Duodenal mucosa (tissue), 2 donors: Measurements from ENCODE around the gene ORC1.
"Not testable (repeated sequence)": the region's sequence is repeated elsewhere in the genome, so short reads cannot be mapped to it uniquely, and the experiment has no call there.

ENCODE experiments used
- H3K27ac ChIP-seq: one replicate; pipeline ENCODE4 v1.7.0; 2013; ENCODE audit warnings: low read depth, low read length
- H3K27me3 ChIP-seq, 2 donors: one replicate each; pipeline ENCODE4 v1.7.0; 2013; ENCODE audit warnings: low read length in 2 of 2, control low read depth in 1 of 2; ENCODE audit not compliant: insufficient read depth in 2 of 2, control insufficient read depth in 1 of 2
- H3K36me3 ChIP-seq, 2 donors: one replicate each; pipeline ENCODE4 v1.7.0; 2013; ENCODE audit warnings: low read length in 2 of 2, control low read depth in 1 of 2; ENCODE audit not compliant: insufficient read depth in 2 of 2, control insufficient read depth in 1 of 2
- H3K4me1 ChIP-seq, 2 donors: one replicate each; pipeline ENCODE4 v1.7.0; 2013; ENCODE audit warnings: low read length in 2 of 2, control low read depth in 1 of 2; ENCODE audit not compliant: insufficient read depth in 2 of 2, control insufficient read depth in 1 of 2
- H3K4me3 ChIP-seq, 2 donors: one replicate each; pipeline ENCODE4 v1.7.0; 2013; ENCODE audit warnings: low read length in 2 of 2, low read depth in 1 of 2
- H3K9ac ChIP-seq, 2 donors: one replicate each; pipeline ENCODE4 v1.7.0; 2013; ENCODE audit warnings: low read length in 2 of 2, low read depth in 1 of 2
- H3K9me3 ChIP-seq, 2 donors: one replicate each; pipeline ENCODE4 v1.7.0; 2013; ENCODE audit warnings: low read length in 2 of 2, control low read depth in 1 of 2; ENCODE audit not compliant: control insufficient read depth in 1 of 2

The ORC1 gene

DNA sequence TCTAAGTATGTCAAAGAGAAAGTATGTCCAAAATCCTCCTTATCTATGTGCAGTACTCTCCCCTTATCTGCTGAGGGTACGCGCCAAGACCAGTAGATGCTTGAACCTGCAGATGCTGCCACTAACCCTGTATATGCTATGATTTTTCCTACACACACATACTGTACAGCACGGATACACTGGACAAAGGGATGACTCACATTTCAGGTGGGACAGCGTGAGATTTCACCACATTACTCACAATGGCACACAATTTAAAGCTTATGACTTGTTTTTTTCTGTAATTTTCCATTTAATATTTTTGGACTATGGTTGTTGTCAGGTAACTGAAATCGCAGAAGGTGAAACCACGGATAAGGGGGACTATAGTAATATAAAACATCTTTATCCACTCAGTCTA is 4.1 kb downstream of the ORC1 start:
- Histone ChIP-seq H3K4me1 (peaks cover 12 to 16% of the 10 kb centered on the region in 2 donors), H3K9ac (no peak overlapping the region), H3K36me3 (peaks cover 0 to 6% of the 10 kb centered on the region in 2 donors), H3K27me3 (no peaks in the 10 kb centered on the region), H3K9me3 (no peaks in the 10 kb centered on the region), H3K27ac (no peak overlapping the region), H3K4me3 (no peak overlapping the region)

GRCh38 chr1:52399629-52400028 is 4.6 kb downstream of the ORC1 start:
- Histone ChIP-seq H3K9ac (no peak overlapping the region), H3K36me3 (peaks cover 0 to 6% of the 10 kb centered on the region in 2 donors), H3K4me1 (peaks cover 12 to 16% of the 10 kb centered on the region in 2 donors), H3K4me3 (no peak overlapping the region), H3K27ac (no peak overlapping the region), H3K27me3 (no peaks in the 10 kb centered on the region), H3K9me3 (no peaks in the 10 kb centered on the region)

DNA sequence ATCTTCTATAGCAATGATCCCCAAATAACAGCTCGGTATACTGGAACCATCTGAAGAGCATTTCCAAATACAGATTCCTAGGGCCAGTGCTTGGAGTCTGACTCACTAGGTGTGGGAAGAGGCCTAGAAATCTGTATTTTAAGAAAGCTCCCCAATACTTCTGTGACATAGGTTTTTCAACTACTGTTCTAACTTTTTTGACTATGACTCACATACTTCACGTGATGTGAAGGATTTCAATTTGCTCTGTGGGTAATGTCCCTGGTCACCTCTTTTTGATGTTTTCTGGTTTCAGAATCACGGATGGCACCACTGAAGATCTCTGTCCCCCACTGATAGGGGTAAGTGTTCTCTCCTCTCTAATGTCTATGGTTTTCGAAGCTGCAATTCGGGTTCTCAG is 11.0 kb downstream of the ORC1 start:
- Histone ChIP-seq H3K27ac (no peak overlapping the region), H3K9ac (no peak overlapping the region), H3K9me3 (no peaks in the 10 kb centered on the region), H3K36me3 (peaks cover 0 to 6% of the 10 kb centered on the region in 2 donors), H3K27me3 (no peaks in the 10 kb centered on the region), H3K4me3 (no peak overlapping the region), H3K4me1 (no peaks in the 10 kb centered on the region)

- Histone ChIP-seq H3K27me3 (no peaks in the 10 kb centered on the region), H3K4me1 (no peaks in the 10 kb centered on the region), H3K27ac (no peak overlapping the region), H3K4me3 (no peak overlapping the region), H3K9ac (no peak overlapping the region), H3K9me3 (no peaks in the 10 kb centered on the region), H3K36me3 (peaks cover 5 to 32% of the 10 kb centered on the region in 2 donors)
Observed at GRCh38 chr1:52386458-52386857, 17.8 kb downstream of the ORC1 start.

DNA sequence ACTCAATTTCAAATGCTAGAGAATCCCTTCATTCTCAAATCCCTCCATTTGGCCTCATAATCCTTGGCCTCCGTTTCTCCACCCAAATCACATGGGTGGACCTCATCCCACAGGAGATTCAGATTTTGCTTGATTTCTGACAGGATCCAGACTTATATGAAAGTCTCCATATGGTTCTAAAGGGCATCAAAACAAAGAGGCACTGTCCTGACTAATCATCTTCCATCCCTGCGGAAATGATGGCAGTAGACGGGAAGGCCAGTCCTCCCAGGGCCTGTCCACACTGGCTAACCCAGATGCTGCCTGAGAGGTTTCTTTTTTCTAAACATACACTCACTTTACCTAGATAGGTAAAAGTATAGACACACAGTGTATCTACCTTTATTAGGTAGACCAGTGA is 18.8 kb downstream of the ORC1 start:
- H3K9me3 ChIP-seq, result no peaks in the 10 kb centered on the region
- no peak overlapping the region for H3K9ac ChIP-seq
- H3K4me3 ChIP-seq, result no peak overlapping the region
- H3K27ac ChIP-seq, result no peak overlapping the region
- no peaks in the 10 kb centered on the region for H3K27me3 ChIP-seq
- H3K36me3 ChIP-seq, result peaks cover 5 to 32% of the 10 kb centered on the region in 2 donors
- H3K4me1 ChIP-seq, result no peaks in the 10 kb centered on the region

GRCh38 chr1:52369851-52370250 is 34.4 kb downstream of the ORC1 start:
- not testable (repeated sequence) for H3K27ac ChIP-seq, H3K27me3 ChIP-seq, H3K36me3 ChIP-seq, H3K9me3 ChIP-seq, H3K9ac ChIP-seq, H3K4me3 ChIP-seq
- H3K4me1 ChIP-seq, result peaks cover 10 to 12% of the 10 kb centered on the region in 2 donors

- peaks cover 0 to 5% of the 10 kb centered on the region in 2 donors for H3K36me3 ChIP-seq
- no peak overlapping the region for H3K27ac ChIP-seq
- H3K9ac ChIP-seq, result peak overlapping the region; percentile 53 to 74
- no peaks in the 10 kb centered on the region for H3K9me3 ChIP-seq
- peaks cover 16 to 21% of the 10 kb centered on the region in 2 donors for H3K4me1 ChIP-seq
- no peaks in the 10 kb centered on the region for H3K27me3 ChIP-seq
- peak overlapping the region; percentile 59 to 66 for H3K4me3 ChIP-seq
Observed at GRCh38 chr1:52368383-52369172, 35.6 kb downstream of the ORC1 start.

GRCh38 chr1:52367272-52367671 is 37.0 kb downstream of the ORC1 start:
- no peaks in the 10 kb centered on the region for H3K27me3 ChIP-seq
- H3K36me3 ChIP-seq, result peaks cover 0 to 12% of the 10 kb centered on the region in 2 donors
- H3K4me1 ChIP-seq, result peaks cover 16 to 21% of the 10 kb centered on the region in 2 donors
- no peak overlapping the region for H3K27ac ChIP-seq
- H3K9ac ChIP-seq, result no peak overlapping the region
- no peak overlapping the region for H3K4me3 ChIP-seq
- H3K9me3 ChIP-seq, result no peaks in the 10 kb centered on the region

- peak overlapping the region in 1 of 2 donors; percentile 5 for H3K9ac ChIP-seq
- peak overlapping the region; percentile 91 for H3K4me3 ChIP-seq
- no peaks in the 10 kb centered on the region for H3K9me3 ChIP-seq
- H3K4me1 ChIP-seq, result peaks cover 16 to 21% of the 10 kb centered on the region in 2 donors
- peak overlapping the region; percentile 74 for H3K27ac ChIP-seq
- peaks cover 7 to 19% of the 10 kb centered on the region in 2 donors for H3K36me3 ChIP-seq
- H3K27me3 ChIP-seq, result no peaks in the 10 kb centered on the region
Observed at GRCh38 chr1:52366517-52366827, 37.8 kb downstream of the ORC1 start.

DNA sequence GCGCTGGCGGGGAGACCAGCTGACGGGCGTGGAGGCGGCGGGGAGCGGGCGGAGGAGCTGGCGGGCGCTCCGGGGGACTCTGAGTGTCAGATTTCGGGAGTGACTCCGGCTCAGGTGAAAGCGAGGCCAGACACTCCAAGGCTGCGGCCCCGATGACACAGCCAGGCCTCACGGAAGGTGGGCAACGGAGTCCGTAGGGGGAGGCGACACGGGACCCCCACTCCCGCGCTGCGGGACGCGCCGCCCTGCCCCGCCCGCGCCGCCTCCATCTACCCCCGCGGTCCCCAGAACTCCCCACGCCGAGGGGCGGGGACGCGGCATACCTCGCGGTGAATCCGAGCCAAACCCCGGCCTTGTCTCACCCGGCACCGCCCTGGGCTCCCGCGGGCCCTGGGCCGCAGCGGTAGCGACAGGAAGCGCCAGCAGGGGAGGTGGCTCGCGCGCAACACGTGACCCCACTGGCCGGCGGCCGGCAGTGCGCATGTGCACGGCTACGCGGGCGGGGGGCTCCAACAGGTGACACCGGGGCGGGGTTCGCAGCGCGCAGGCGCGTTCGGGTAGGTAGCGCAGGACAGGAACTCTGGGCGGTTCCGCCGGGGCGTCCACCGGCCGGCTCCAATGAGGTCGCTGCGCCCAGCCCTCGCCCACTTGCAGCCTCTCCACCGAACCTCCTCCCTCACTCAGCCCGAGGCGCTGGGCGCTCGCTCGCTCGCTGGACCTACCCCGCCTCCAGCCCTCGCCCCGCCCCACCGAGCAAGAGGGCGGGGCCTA is 38.3 kb downstream of the ORC1 start, which contains the start of gene CC2D1B:
TSS of gene CC2D1B (minus strand) at position 460 of the 771 bp plus-strand sequence. CDS start 1,585 bp downstream, outside the sequence.
- H3K9me3 ChIP-seq, result no peaks in the 10 kb centered on the region
- no peaks in the 10 kb centered on the region for H3K27me3 ChIP-seq
- peaks cover 13 to 24% of the 10 kb centered on the region in 2 donors for H3K36me3 ChIP-seq
- peaks cover 16 to 21% of the 10 kb centered on the region in 2 donors for H3K4me1 ChIP-seq
- H3K27ac ChIP-seq, result peak within 1 kb of the TSS; percentile 74
- H3K9ac ChIP-seq, result peak within 1 kb of the TSS; percentile 89 to 96
- peak within 1 kb of the TSS; percentile 91 for H3K4me3 ChIP-seq
